ENCODE data around the gene MILR1.
"Not testable (repeated sequence)": the region's sequence is repeated elsewhere in the genome, so short reads cannot be mapped to it uniquely, and the experiment has no call there.

Gene MILR1

GRCh38 chr17:64430036-64430435, 18.9 kb upstream of the MILR1 start:
- DNase-seq, result not testable (repeated sequence)

DNA sequence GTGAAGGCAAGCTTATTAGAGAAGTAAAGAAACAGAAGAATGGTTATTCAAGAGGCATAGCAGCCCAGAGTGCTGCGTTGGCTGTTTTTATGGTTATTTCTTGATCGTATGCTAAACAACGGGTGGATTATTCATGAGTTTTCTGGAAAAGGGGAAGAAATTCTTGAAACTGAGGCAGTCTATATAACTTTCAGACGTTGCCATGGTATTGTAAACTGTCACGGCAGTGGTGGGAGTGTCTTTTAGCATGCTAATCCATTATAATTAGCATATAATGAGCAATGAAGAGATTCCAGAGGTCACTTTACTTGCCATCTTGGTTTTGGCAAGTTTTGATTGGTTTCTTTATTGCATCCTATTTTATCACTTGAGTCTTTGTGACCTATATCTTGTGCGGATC, 17.4 kb upstream of the MILR1 start:
- DNase-seq, result no peak

GRCh38 chr17:64437944-64438525, 10.9 kb upstream of the MILR1 start:
- DNase-seq, result no peak

DNA sequence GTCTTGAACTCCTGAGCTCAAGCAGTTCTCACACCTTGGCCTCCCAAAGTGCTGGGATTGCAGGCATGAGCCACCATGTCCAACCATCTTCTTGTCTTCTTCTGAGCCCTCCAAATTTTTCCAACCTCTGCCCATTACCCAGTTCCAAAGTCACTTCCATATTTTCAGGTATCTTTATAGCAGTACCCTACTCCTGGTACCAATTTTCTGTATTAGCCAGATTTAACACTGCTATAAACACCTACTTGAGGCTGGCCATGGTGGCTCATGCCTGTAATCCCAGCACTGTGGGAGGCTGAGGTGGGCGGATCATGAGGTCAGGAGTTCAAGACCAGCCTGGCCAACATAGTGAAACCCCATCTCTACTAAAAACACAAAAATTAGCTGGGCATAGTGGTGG, 9.4 kb upstream of the MILR1 start:
- not testable (repeated sequence) for DNase-seq

DNA sequence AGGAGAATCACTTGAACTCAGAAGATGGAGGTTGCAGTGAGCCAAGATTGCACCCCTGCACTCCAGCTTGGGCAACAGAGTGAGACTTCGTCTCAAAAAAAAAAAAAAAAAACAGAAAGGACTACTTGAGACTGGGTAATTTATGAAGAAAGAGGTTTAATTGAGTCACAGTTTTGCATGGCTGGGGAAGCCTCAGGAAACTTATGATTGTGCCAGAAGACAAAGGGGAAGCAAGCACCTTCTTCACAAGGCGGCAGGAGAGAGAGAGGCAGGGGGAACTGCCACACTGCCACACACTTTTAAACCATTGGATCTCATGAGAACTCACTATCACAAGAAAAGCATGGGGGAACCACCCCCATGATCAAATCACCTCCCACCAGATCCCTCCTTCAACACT, 9.0 kb upstream of the MILR1 start:
- no peak for DNase-seq

GRCh38 chr17:64441772-64442540, 7.0 kb upstream of the MILR1 start:
- DNase-seq, result peak; percentile 6 to 13

GRCh38 chr17:64442541-64442971, 6.4 kb upstream of the MILR1 start:
- no peak for DNase-seq

- no peak for DNase-seq
Measured at GRCh38 chr17:64443086-64443760, 5.7 kb upstream of the MILR1 start.

- DNase-seq, result no peak
Measured at GRCh38 chr17:64447526-64447925, 1.4 kb upstream of the MILR1 start.

GRCh38 chr17:64449545-64449944, 630 bp downstream of the MILR1 start:
- no peak for DNase-seq

DNA sequence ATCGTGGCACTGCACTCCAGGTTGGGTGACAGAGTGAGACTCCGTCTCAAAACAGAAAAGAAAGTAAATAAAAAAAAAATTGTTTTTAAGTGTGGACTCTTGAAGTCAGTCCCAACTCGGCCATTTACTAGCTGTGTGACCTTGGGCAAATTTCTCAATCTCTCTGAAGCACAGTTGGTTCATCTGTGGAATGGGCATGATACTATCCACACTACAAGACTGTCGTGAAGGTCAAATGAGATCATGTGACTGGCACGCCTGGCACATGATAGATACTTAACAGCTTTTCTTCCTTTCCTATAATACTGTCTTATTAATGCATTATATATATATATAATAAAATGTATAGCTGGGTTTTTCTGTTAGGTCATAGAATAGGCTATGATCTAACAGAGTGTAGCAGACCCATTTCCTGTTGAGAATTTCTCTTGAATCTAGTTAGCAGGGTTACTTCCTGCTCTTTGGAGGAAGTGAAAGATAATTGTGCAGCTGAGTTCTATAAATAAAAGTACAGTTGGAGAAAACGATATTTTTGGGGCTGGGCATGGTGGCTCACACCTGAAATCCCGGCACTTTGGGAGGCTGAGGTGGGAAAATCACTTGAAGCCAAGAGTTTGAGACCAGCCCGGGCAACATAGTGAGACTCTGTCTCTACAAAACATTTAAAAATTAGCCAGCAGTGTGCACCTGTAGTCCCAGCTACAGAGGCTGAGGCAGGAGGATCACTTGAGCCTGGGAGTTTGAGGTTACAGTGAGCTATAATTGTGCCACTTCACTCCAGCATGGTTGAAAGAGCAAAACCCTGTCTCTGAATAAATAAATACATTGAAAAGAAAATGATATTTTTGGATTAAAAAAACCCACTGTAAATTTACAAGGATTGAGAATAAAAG, 7.3 kb downstream of the MILR1 start:
- peak in 1 of 2 donors; percentile 0 for DNase-seq

DNA sequence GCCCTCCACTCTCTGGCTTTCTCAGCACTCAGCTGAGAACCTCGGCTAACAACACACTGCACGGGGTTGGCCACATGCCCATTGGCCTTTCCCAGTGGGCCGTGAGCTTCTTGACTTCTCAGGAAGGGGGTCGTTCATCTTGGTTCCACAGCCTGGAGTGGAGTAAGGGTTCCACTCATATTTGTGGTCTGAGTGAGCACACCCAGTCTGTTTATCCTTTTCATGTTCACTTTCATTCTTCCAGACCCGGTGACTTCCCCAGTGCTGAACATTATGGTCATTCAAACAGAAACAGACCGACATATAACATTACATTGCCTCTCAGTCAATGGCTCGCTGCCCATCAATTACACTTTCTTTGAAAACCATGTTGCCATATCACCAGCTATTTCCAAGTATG, 8.2 kb downstream of the MILR1 start:
- DNase-seq, result no peak

GRCh38 chr17:64458756-64459155, 9.8 kb downstream of the MILR1 start:
- no peak for DNase-seq

- no peak for DNase-seq
Measured at GRCh38 chr17:64459284-64459747, 10.4 kb downstream of the MILR1 start.

- DNase-seq, result not testable (repeated sequence)
Measured at GRCh38 chr17:64459818-64460217, 10.9 kb downstream of the MILR1 start.

DNA sequence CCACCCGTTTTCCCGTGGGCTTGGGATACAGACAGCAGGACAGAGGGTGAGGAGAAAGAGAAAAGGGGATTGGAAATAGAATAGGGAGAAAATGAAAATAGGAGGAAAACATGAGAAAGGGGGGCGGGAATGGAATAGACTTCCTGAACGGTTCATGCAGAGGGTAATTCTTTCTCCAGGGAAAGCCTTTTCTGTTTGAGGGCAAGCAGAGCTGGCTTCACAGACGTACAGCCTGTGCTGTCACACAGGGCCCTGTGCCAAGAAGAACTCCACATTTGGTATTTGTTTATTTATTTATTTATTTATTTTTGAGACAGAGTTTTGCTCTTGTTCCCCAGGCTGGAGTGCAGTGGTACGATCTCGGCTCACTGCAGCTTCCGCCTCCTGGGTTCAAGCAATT, 12.0 kb downstream of the MILR1 start:
- no peak for DNase-seq

DNA sequence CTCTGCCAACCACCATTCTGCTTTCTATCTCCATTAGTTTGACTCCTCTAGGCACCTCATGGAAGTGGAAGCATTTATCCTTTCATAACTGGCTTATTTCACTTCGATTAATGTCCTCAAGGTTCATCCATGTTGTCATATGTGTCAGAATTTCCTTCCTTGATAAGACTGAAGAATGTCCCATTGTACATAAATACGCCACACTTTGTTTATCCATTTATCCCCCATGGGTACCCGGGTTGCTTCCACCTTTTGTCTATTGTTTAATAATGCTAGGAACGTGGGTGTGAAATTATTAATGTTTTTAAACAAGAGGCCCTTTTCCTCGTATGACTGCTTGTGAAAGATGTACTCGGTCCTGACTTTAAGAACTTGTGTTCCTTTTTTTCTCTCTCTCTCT, 12.9 kb downstream of the MILR1 start:
- DNase-seq, result no peak

- no peak for DNase-seq
Measured at GRCh38 chr17:64466019-64466735, 17.3 kb downstream of the MILR1 start.

DNA sequence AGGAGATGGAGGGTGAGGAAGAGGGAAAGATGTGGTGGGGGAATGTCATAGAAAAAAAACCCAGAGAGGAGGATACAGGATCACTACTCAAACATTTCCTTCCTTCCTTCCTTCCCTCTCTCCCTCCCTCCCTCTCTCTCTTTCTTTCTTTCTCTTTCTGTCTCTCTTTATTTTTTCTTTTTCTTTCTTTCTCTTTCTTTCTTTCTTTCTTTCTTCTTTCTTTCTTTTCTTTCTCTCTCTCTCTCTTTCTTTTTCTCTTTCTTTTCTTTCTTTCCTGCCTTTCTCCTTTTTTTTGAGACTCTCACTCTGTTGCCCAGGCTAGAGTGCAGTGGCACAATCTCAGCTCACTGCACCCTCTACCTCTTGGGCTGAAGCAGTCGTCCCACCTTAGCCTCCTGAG, 17.9 kb downstream of the MILR1 start:
- not testable (repeated sequence) for DNase-seq

GRCh38 chr17:64470625-64471024, 21.7 kb downstream of the MILR1 start:
- DNase-seq, result no peak

GRCh38 chr17:64471440-64471839, 22.5 kb downstream of the MILR1 start:
- no peak for DNase-seq

- DNase-seq, result no peak
Measured at GRCh38 chr17:64472564-64472963, 23.6 kb downstream of the MILR1 start.

All from hippocampal formation (tissue), 2 donors.